ENCODE results near the gene GALNT1. TPM values are rescaled to one million over a fixed set of nuclear protein-coding genes. Genes with fewer than 3 reads are reported as not detected.

GALNT1 gene
- total RNA-seq, 2 experiments from 2014 or later: 52.5 to 53.4 TPM

GRCh38 chr18:35740656-35741055 is 159.1 kb downstream of the GALNT1 start:
- CTCF ChIA-PET: no interaction called here
- POLR2A ChIA-PET: no interaction called here

GRCh38 chr18:35743916-35744315 is 162.4 kb downstream of the GALNT1 start:
- ChIA-PET POLR2A (no interaction called here), CTCF (no interaction called here)

DNA sequence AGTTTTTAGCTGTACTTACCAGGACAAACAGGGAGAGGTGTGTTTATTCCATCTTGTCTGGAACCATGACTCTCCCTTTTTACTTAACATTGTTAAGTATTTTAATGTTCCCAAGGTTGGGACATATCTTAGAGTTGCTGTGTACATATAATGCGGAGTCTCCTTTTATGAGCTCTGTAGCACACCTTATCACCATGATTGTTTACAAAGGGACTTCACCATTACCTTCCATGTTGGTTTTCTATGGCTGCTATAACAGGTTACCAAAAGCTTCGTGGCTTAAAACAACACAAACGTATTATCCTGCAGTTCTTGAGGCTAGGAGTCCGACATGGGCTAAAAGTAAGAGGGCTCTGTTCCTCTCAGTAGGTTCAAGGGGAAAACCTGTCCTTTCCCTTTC is 164.3 kb downstream of the GALNT1 start:
- CTCF ChIA-PET: interaction anchor here (0.5 to 0.8 kb wide), 2 partner anchors 80 to 452 kb away, joined by 3 to 4 read pairs; no protein-coding TSS in a partner anchor
- POLR2A ChIA-PET: no interaction called here

GRCh38 chr18:35746826-35747339 is 165.3 kb downstream of the GALNT1 start:
- CTCF ChIA-PET: no interaction called here
- POLR2A ChIA-PET: no interaction called here

DNA sequence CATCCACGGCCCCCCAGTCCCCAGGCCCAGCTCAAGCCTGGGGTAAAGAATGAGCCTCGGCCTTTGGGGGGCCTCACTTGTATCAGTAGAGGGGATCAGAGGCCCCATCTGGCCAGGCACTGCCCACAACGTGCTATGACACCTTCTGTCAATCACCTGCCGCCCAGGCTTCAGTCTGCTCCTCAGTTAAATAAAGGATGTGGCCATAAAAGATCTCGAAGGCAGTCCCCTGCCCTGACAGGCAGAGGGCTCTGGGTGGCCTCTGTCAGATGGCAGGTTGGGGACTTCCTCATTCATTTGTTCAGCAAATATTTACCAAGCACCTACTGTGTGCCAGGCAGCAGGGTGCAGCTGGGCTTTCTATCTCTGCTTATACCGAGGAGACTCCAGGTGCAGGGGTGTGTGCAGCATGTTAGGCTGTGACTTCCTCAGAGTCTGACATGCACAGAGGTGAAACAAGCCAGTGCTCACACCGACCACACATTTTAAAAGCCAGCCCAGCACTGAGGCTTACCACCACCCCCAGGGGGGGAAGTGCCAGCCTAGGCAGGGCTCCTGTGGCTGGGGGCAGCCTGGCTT is 166.4 kb downstream of the GALNT1 start:
- POLR2A ChIA-PET: no interaction called here
- CTCF ChIA-PET: interaction anchor here (0.6 to 1.3 kb wide), 2 partner anchors 8 to 362 kb away, joined by 3 to 4 read pairs; no protein-coding TSS in a partner anchor

DNA sequence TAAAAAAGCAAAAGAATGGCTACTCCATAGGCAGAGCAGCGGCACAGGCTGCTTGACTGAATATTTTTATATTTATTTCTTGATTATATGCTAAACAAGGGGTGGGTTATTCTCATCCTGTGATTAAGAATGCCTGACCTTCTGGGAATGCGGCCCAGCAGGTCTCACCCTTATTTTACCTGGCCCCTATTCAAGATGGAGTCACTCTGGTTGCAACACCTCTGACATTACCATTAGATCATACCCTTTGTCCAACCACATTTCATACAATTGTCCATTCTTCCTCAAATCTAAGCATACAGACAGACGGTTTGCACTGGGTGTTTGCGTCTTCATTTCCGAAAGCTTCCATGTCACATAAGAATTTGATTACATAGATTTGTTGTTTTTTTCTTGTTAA is 168.2 kb downstream of the GALNT1 start:
- ChIA-PET POLR2A (no interaction called here), CTCF (no interaction called here)

- CTCF ChIA-PET: no interaction called here
- POLR2A ChIA-PET: no interaction called here
Observed at GRCh38 chr18:35750929-35751328, 169.4 kb downstream of the GALNT1 start.

DNA sequence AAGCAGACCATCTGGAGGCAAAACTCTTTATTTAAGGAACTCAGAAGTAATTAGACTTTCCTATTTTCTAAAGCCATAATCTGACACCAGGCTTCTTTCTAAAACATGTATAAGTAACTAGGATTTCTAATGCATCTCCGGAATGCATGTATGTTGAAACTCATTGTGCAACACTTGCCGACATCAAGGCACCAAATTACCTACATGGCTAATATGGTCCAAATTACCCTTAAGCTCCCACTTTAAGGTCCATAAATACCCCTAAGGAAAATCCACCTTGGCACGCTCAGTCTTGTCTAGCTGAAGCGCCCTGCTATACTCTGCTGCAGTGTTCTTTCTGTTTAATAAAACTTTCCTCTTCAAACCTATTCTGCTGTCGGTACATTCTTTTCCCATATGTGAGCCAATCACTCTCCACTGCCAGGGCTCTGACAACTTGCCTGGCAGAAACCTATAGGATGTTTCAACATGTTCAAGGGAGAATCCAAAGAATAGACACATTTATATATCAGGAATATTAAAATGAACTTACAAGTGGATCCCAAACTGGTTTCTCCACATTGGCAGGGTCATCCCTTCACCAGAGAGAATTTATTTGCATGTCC is 171.9 kb downstream of the GALNT1 start:
- POLR2A ChIA-PET: no interaction called here

GRCh38 chr18:35754464-35754863 is 172.9 kb downstream of the GALNT1 start:
- ChIA-PET POLR2A (no interaction called here), CTCF (no interaction called here)

More for the DNA sequence above, 171.9 kb downstream of the GALNT1 start:
- CTCF ChIA-PET: no interaction called here

- ChIA-PET POLR2A (no interaction called here), CTCF (interaction anchor here (1.5 kb wide), 1 partner anchor 526 kb away, joined by 3 read pairs; no protein-coding TSS in a partner anchor)
Observed at GRCh38 chr18:35755369-35755768, 173.8 kb downstream of the GALNT1 start.

DNA sequence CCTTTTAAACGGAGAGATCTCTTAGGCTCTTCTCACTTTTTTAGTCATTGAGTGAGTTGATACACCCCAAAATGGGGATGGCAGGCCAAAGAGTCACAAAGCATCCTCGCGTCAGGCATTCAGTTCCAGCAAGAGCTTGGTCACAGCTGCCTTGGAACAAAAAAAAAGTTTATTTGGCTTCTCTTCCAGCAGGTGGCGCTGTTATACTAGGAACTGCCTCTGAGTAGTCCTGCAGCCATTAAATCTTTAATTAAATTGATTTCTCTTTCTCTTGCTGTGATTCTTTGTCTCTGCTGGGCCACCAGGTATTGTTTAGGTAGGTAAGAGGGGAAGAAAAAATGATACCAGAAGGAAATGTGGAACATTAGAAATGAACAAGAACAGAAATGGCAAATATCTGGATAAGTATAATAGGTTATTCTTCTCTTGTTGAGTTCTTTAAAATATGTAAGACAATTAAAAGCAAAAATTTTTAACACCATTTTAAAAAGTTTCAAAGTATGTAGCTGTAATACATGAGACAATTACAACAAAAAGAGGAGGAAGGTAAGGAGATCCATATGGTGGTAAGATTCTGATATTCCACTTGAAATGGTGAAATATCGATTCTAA is 175.1 kb downstream of the GALNT1 start:
- CTCF ChIA-PET: interaction anchor here (0.8 to 1.5 kb wide), 5 partner anchors 8 to 525 kb away, joined by 3 to 4 read pairs (median 4); no protein-coding TSS in a partner anchor
- POLR2A ChIA-PET: no interaction called here

Other genes starting within 250 kb of the GALNT1 start
- gene ZNF24, start 237.3 kb upstream of the GALNT1 start, total RNA-seq: 10 to 100 TPM; 47.7 to 48.8 TPM
- gene ZNF396, start 204.4 kb upstream of the GALNT1 start, total RNA-seq: 1 to 10 TPM in 1 of 2 experiments, under 1 TPM in 1; 0.99 to 1.1 TPM
- gene INO80C, start 83.8 kb upstream of the GALNT1 start, total RNA-seq: 10 to 100 TPM; 29.3 to 32.7 TPM

All from activated CD8-positive, alpha-beta memory T cell treated with anti-CD3 and anti-CD28 coated beads for 36 hours (primary cell).